D341Med (cell line): Measurements from ENCODE around the gene GABBR2.
A peak's percentile ranks its signal among the peaks of the same experiment; 100 is the strongest.

Source experiments
- DNase-seq: peaks from one replicate; pipeline ENCODE4 v3.0.0; 2012; ENCODE audit warnings: low spot score

The GABBR2 gene

DNA sequence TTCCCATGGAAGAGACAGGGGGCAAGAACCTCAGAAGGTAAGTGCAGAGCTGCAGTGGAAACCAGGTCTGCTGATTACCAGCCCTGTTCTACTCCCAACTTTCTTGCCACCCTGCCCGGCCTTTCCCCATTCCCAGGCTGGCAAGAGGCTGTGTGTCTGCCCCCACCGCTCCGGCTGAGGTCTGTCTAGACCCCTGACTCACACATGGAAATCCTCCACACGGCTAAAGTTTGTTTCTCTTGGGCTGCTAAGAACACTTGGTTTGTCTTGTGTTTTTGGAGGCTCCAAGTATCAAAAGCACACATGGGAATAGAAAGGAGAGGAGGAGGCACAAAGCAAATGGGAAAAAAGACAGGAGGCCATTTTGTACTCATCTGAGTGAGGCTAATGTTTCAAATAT, 168.3 kb downstream of the GABBR2 start:
- no peak for DNase-seq

DNA sequence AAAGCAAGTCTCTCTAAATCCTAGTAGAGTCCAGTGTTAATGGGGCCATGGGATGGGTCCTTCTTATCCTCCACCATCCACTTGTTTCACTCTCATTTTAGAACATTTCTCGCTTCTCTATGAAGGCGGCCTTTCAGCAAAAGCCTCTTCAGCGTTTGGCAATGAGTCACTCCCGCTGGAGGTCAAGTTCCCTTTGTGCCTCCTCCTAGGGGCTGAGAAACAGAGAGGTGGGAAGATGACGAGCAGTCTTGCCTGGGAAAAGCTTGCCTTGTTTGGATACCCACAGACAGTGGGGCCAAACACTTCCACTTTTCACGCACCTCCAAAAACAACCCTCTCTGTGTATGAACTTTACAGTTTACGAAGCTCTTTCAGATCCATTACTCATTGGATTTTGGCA, 168.8 kb downstream of the GABBR2 start:
- DNase-seq, result no peak

GRCh38 chr9:98538626-98539031, 170.1 kb downstream of the GABBR2 start:
- DNase-seq, result no peak

GRCh38 chr9:98538203-98538602, 170.5 kb downstream of the GABBR2 start:
- DNase-seq, result no peak

DNA sequence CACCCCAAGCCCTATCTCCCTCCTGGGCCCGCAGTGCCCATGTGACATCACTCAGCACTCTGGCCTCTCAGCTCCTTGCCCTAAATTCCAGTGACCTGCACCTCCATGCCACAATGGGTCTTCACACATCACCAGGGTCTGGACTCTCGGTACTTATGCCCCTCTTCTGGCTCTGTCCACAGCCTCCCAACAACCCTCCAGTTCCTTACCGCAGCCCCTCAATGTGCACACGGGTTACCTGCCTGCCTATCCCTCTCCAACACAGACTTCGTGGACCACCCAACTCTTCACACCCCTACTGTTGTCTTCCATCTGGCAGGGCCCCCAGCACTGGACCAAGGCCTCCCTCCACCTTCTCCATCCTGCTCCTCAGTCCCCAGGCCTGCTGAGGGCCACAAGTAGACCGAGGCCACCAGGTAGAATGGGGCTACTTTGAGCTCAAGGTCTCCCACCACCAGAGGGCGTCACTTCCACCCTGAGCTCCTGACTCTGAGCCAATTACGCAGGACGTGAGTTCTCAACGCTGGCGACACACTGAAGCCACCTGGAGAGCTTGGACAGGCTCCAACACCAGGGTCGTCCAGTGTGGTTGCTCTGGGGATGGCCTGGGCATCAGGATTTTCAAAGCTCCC, 172.1 kb downstream of the GABBR2 start:
- DNase-seq, result no peak

DNA sequence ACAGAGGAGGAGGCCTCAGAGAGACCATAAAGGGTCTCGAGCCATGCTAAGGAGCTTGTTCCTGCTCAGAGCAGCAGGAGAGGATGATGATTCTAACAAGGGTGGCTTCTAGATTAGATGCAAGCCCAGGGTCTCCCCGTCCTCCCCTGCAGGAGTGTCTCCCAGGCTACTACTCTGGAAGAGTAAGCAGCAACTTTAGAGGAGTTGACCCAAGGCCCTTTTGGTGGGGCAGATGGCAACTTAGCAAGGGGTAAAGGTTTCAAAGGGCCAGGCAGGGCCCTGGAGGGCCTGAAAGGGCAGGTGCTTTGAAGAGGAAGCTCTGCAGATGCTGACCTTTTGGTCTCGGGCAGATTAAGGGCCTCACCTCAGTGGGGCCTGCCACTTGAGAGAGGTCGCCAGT, 174.9 kb downstream of the GABBR2 start:
- no peak for DNase-seq

DNA sequence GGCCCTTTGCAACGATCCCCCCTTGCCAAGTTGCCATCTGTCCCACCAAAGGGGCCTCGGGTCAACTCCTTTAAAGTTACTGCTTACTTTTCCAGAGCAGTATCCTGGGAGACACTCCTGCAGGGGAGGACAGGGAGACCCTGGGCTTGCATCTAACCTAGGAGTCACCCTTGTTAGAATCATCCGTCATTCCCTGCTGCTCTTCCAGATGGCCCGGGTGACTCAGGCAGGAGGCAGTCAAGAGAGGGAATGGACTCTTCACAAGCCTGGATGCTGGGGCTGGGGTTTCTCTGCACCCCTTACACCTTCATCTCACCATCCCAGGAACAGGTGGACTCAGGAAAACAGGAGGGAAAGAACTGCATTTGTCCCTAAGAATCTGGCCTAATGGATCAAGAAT, 175.6 kb downstream of the GABBR2 start:
- no peak for DNase-seq

DNA sequence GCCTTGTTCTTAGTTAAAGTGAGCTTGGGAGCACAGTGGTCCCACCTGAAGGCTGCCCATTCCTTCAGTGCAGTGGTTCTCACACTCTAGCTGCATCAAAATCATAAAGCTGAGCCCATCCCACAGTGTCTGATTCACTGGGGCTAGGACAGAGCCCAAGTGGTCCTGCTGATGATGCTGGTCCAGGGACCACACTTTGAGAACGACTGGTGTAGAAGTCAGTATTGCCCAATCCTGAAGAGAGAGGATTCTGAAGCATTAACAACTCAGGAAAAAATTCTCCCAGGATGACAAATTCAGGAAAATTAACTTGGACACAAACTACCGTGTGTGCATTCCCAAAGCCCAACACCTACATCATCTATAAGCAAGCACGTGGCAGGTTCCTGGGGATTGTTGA, 176.2 kb downstream of the GABBR2 start:
- DNase-seq, result no peak

- no peak for DNase-seq
Measured at GRCh38 chr9:98532147-98532546, 176.6 kb downstream of the GABBR2 start.

- DNase-seq, result no peak
Measured at GRCh38 chr9:98530806-98531386, 177.8 kb downstream of the GABBR2 start.

GRCh38 chr9:98530275-98530674, 178.5 kb downstream of the GABBR2 start:
- DNase-seq, result no peak

DNA sequence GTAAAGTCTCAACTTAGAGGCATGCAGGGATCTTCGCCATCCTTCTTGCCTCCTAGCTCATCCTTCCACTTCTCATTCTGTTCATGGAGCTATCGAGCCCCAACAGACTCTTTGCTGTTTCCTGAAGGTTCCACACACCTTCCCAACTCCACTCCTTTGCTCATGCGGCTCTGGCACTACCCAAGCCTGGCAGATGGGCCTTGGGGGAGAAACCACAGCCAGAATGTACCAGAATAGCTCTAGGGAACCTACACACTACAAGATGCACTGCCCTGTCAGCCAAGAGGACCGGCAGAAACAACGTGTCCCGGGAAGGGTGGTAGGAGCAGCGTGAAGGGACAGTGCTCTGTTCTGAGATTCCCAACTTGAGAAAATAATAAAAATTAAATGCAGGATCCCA, 178.9 kb downstream of the GABBR2 start:
- no peak for DNase-seq

DNA sequence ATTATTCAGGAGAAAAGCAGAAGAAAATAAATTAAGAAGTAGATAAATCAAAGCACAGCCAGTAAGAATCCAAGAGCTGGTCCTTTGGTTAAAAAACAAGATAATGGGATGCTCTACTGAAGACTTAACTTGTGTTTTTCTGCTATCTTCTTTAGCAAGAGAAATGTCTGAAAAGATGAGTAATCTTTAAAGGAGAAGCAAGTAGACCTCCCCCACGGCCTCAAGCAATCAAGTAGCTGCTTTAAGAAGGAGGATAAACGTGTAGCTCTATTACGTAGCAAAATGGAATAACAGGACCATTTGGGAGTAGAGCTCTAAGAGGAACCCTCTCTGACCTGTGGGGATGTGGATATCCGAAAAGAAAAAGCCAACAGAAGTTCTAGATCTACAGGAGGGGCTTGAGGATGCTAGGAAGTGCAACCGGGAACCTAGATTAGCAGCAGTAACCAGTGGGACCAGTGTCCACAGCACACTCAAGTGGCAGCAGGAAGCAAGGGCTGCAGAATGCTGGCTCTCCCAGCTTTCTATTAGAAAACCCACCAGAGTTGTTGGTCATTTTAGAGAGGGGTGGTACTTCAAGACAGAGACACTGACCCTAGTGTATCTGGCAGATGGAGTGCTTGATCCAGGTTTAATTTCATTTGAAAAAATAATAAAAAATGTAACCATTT, 185.4 kb downstream of the GABBR2 start:
- peak; percentile 50 for DNase-seq

DNA sequence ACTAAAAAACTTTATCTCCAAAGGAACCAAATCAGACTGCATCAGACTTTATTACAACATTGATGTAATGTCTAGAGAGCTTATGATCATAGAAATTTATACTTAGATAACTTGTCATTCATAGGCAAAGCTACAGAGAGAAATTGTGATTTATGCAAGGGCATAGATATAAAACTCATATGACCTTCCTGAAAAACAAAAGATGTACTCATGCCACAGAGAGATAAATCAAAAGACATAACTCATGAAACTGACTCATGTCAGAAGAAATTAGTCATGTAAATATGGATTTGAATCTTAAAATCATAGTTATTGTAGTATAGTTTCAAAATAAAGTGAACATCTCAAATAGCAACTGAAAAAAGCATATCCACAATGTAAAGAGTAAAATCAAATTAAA, 186.2 kb downstream of the GABBR2 start:
- DNase-seq, result no peak

GRCh38 chr9:98521141-98521540, 187.6 kb downstream of the GABBR2 start:
- DNase-seq, result no peak

- no peak for DNase-seq
Measured at GRCh38 chr9:98520221-98520960, 188.3 kb downstream of the GABBR2 start.

DNA sequence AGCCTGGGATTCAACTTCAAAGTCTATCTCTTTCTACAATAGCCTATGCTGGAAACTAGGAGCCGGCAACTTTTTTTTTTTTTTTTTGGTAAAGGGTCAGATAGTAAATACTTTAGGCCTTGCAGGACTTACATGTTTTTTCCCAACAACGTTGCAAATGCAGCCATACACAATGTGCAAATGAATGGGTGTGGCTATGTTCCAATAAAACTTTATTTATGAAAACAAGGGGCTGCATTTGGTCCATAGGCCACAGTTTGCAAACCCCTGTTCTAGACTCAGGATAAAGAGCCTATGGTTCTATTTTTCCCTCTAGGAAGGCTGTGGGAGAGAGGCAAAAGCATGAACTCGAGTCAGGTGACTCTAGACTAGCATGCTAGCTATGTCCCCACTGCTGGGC, 189.1 kb downstream of the GABBR2 start:
- no peak for DNase-seq

GRCh38 chr9:98518556-98518955, 190.2 kb downstream of the GABBR2 start:
- DNase-seq, result no peak

- DNase-seq, result no peak
Measured at GRCh38 chr9:98517761-98518160, 191.0 kb downstream of the GABBR2 start.

DNA sequence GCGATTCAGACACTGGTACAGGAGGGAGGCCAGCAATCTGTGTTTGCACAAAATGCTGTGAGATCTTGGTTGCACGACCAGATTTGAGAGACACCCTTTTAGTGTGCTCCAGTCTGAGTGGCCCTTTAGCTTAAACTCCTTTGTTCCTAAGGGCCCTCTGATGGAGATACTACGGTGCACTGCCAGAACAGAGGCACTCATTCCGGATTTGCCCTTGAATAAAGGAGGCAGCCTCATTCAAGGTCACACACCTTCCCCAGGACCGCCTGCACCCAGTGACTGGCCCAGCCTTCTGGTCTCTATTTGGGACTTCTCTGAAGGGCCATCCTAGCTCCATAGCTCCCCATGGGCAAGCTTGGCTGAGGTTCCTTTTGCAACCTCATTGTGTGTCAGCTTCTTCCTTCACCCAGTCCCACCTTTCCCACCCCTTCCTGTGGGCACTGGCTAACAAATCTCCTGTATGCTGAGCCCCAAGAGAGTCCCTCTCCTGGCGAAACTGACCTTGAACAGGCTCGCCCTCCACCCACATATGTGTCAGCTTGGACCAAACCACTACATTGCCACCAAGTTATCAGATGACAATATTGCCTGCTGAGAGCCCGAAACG, 191.7 kb downstream of the GABBR2 start:
- DNase-seq, result no peak

DNA sequence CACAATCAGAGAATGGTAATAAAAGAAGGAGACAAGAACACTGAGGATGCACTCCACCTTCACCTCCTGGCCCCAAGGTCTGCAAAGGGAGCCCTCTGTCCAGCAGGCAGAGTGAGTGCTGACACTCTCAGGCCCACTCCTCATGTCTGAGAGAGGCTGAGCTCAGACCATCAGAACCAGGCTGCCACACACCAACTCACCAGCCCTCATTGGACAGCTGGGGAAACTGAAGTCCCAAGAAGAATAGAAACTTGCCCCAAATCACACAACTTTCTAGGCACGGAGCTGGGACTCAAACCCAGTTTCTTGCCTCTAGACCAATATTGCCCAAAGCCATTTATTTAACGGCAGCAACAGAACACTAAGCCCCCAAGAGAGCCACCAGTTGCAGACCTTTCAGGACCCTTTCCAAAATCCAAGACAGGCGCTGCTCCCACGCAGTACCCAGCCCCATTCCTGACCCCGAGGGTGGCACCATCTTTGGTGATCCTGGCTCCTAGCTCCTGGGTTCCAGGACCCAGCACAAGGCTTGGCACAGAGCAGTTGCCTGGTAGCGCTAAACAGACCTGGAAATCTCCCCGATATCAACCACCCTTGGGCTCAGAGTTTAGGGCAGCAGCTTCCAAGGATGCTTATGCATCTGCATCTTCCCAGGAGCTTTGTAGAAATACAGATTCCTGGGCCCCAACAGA, 192.4 kb downstream of the GABBR2 start:
- DNase-seq, result no peak
